Activated naive CD8-positive, alpha-beta T cell (primary cell): Measurements from ENCODE around the gene ESPNL.
"Not testable (repeated sequence)": the region's sequence is repeated elsewhere in the genome, so short reads cannot be mapped to it uniquely, and the experiment has no call there.

Experiments used
- H3K27ac Mint-ChIP-seq: one replicate; pipeline ENCODE4 v1.8.0; 2021; ENCODE audit warnings: mixed read lengths
- H3K27me3 Mint-ChIP-seq: one replicate; pipeline ENCODE4 v1.8.0; 2021; ENCODE audit warnings: mixed read lengths
- H3K36me3 Mint-ChIP-seq: one replicate; pipeline ENCODE4 v1.8.0; 2021; ENCODE audit warnings: mixed read lengths
- H3K4me1 Mint-ChIP-seq: one replicate; pipeline ENCODE4 v1.8.0; 2021; ENCODE audit warnings: low read depth, mixed read lengths
- H3K4me3 Mint-ChIP-seq: one replicate; pipeline ENCODE4 v1.8.0; 2021; ENCODE audit warnings: mild to moderate bottlenecking, mixed read lengths
- H3K9me3 Mint-ChIP-seq: one replicate; pipeline ENCODE4 v1.8.0; 2021; ENCODE audit warnings: low read depth, mixed read lengths

ESPNL gene, protein sequence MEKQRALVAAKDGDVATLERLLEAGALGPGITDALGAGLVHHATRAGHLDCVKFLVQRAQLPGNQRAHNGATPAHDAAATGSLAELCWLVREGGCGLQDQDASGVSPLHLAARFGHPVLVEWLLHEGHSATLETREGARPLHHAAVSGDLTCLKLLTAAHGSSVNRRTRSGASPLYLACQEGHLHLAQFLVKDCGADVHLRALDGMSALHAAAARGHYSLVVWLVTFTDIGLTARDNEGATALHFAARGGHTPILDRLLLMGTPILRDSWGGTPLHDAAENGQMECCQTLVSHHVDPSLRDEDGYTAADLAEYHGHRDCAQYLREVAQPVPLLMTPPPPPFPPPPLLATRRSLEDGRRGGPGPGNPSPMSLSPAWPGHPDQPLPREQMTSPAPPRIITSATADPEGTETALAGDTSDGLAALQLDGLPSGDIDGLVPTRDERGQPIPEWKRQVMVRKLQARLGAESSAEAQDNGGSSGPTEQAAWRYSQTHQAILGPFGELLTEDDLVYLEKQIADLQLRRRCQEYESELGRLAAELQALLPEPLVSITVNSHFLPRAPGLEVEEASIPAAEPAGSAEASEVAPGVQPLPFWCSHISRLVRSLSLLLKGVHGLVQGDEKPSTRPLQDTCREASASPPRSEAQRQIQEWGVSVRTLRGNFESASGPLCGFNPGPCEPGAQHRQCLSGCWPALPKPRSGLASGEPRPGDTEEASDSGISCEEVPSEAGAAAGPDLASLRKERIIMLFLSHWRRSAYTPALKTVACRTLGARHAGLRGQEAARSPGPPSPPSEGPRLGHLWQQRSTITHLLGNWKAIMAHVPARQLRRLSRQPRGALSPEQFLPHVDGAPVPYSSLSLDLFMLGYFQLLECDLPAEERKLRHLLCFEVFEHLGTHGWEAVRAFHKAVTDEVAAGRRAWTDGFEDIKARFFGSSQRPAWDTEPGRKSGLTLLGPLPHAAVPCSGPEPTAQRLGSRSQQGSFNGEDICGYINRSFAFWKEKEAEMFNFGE

DNA sequence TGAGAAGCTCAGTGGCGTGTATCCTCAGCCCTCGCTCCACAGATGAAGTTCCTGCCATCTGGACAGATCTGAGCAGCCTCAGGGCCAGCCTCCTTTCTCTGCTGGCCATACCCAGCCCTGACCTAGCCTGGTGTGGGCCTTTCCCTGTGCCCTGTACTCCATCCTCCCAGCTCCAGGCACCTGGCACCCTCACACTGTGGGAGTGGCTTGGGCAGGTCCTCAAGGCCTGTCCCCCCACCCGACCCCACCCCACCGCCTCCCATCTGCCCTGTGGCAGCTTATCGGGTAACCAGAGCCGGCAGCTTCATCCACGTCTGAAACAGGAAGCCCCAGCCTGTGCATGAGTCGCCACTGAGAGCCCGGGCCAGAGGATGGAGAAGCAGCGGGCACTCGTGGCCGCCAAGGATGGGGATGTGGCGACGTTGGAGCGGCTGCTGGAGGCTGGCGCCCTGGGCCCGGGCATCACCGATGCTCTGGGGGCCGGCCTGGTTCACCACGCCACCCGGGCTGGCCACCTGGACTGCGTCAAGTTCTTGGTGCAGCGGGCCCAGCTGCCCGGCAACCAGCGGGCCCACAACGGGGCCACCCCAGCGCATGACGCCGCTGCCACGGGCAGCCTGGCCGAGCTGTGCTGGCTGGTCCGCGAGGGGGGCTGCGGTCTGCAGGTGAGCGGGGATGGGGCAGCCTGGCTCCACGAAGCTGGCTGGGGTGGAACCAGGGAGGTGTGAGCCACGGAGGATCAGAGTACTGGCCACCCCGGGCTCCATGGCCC lies at the start of gene ESPNL:
Gene ESPNL (plus strand): TSS at position 292 of the 772 bp plus-strand sequence. CDS start 80 bp downstream, at position 372.
- H3K36me3 Mint-ChIP-seq = peaks cover 6% of the 10 kb centered on the region
- H3K27ac Mint-ChIP-seq = peak within 1 kb of the TSS; percentile 41
- no peaks in the 10 kb centered on the region for H3K27me3 Mint-ChIP-seq
- no peaks in the 10 kb centered on the region for H3K4me1 Mint-ChIP-seq
- no peak within 1 kb of the TSS for H3K4me3 Mint-ChIP-seq
- no peaks in the 10 kb centered on the region for H3K9me3 Mint-ChIP-seq

DNA sequence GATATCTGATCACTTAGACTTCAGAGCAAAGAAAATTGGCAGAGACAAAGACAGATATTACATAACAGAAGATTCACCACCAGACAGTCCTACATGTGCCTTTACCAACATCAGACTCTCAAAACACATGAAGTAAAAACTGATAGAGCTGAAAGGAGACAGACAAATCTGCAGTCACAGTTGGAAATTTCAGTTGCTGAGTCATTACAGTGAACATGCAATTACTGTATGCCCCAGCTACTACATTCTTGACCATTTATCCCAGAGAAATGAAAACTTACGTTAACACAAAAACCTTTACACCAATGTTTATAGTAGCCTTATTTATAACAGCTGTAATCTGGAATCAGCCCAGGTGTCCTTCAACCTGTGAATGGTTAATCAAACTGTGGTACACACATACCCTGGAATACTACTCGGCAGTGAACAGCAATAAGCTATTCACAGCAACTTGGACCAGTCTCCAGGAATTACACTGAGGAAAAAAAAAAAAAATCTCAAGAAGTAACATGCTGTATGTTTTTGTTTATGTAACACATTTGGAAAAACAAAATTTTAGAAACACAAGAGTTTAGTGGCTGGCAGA lies 46.9 kb upstream of the ESPNL start:
- Mint-ChIP-seq H3K27ac (no peak overlapping the region), H3K4me1 (peaks cover 4% of the 10 kb centered on the region)

DNA sequence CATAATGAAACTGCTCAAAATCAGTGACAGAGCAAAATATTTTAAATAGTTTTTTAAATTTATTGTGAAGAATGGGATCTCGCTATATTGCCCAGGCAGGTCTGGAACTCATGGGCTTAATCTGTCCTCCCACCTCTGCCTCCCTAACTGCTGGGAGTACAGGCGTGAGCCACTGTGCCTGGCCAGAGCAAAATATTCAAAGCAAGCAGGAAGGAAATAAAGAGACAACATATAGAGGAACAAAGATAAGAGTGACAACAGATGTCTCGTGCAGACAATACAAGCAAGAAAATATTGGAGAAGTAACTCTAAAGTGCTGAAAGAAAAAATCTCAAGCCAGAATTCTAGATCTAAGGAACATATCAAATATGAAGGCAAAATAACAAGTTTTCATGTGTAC lies 44.3 kb upstream of the ESPNL start:
- Mint-ChIP-seq H3K4me3 (no peak overlapping the region), H3K9me3 (peaks cover 3% of the 10 kb centered on the region), H3K4me1 (peaks cover 16% of the 10 kb centered on the region), H3K36me3 (peaks cover 9% of the 10 kb centered on the region), H3K27ac (no peak overlapping the region), H3K27me3 (peaks cover 19% of the 10 kb centered on the region)

More for the DNA sequence above, 46.9 kb upstream of the ESPNL start:
- H3K27me3 Mint-ChIP-seq = peaks cover 19% of the 10 kb centered on the region
- no peaks in the 10 kb centered on the region for H3K9me3 Mint-ChIP-seq
- no peak overlapping the region for H3K4me3 Mint-ChIP-seq
- H3K36me3 Mint-ChIP-seq = peaks cover 4% of the 10 kb centered on the region

DNA sequence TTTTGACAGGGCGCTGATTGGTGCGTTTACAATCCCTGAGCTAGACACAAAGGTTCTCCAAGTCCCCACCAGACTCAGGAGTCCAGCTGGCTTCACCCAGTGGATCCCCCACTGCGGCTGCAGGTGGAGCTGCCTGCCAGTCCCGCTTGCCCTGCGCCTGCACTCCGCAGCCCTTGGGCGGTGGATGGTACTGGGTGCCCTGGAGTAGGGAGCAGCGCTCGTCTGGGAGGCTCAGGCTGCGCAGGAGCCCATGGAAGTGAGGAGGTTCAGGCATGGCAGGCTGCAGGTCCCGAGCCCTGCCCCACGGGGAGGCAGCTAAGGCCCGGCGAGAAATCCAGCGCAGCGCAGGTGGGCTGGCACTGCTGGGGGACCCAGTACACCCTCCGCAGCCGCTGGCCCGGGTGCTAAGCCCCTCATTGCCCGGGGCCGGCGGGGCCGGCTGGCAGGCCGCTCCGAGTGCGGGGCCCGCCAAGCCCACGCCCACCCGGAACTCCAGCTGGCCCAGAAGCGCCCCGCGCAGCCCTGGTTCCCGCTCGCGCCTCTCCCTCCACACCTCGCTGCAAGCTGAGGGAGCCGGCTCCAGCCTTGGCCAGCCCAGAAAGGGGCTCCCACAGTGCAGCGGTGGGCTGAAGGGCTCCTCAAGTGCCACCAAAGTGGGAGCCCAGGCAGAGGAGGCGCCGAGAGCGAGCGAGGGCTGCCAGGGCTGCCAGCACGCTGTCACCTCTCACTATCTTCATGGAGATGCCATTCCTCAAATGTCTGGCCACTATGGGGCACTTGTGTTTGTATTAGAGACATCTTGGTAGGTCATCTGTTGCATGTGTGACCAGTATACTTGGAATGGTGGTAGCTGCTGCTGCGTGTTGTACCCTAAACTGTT lies 42.2 kb upstream of the ESPNL start:
- Mint-ChIP-seq H3K4me1 (peaks cover 30% of the 10 kb centered on the region), H3K36me3 (peaks cover 10% of the 10 kb centered on the region), H3K27me3 (peaks cover 17% of the 10 kb centered on the region)
- not testable (repeated sequence) for H3K9me3 Mint-ChIP-seq, H3K27ac Mint-ChIP-seq, H3K4me3 Mint-ChIP-seq

DNA sequence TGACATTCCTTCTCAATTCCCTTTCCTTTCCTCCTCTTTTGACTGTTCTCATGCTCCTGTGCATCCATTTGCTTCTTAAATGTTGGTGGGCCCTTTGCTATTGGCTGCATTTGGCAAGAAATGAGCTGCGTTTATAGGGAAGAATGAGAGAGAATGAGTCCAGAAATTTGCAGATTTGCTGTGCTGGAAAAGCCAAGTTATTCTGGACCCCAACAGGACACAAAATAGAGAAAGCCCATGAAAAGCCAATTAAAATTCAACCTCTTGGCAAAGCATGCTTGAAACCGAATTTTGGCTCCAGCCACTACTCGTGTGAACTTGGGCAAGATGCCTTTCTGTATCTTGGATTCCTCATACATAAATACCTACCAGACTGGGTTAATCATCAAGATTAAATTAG lies 40.6 kb upstream of the ESPNL start:
- Mint-ChIP-seq H3K36me3 (peaks cover 11% of the 10 kb centered on the region), H3K9me3 (peaks cover 3% of the 10 kb centered on the region), H3K27ac (peak overlapping the region; percentile 93), H3K4me3 (peak overlapping the region; percentile 97), H3K4me1 (peaks cover 39% of the 10 kb centered on the region), H3K27me3 (peaks cover 11% of the 10 kb centered on the region)

DNA sequence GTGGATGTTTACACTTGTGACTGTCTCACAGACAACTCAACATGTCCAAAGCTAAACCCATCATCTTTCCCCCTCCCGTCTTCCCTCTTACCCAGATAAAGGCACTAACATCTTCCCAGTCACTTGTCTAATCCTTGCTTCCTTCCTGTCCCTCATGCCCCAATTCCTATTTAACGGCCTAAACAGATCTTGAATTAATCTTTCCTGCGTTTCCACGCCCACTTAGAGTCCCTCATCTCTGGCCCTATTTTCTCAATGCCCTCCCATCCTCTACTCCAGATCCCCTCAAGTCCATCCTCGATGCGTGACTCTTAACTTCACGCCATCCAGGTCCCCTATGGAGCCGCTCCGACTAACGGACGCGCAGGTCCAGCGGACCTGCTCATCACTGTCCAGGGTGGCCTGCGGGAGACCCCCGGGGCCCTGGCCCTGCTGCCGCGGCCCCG lies 40.0 kb upstream of the ESPNL start:
- peaks cover 11% of the 10 kb centered on the region for H3K27me3 Mint-ChIP-seq
- peak overlapping the region; percentile 97 for H3K4me3 Mint-ChIP-seq
- peaks cover 14% of the 10 kb centered on the region for H3K36me3 Mint-ChIP-seq
- peaks cover 39% of the 10 kb centered on the region for H3K4me1 Mint-ChIP-seq
- peaks cover 3% of the 10 kb centered on the region for H3K9me3 Mint-ChIP-seq
- H3K27ac Mint-ChIP-seq = peak overlapping the region; percentile 93

DNA sequence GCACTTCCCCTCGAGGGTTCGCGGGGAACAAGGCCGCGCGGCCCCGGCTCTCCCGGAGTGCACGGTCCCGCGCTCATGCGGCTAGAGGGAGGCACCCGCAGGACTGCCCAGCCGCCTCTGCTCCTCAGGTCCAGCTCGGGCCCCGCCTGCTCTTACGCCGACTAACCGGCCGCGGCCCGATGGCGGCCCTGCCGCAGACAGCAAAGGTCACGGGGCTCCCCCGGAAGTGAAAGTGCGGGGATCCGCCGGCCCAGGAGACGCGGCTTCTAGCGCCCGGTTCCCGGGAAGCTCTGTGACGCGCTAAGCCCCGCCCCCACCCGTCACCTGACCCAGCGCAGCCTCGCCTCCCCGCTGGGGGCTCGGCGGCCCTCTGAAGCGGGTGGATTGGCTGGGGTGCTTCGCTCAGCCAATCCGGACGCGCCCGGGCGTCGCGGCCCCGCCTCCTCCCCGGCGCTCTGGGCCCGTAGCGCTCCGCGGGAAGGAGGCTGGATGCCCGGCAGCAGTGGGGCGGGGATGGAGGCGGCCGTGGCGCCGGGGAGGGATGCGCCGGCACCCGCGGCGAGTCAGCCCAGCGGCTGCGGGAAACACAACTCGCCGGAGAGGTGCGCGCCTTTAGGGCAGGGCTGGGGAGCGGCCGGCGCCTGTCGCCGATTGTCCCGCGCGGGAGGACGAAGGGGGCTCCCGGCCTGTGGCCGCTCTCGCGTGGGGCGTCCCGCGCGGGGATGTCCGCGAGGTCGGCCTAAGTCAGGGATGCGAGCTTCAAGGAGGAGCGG lies 39.4 kb upstream of the ESPNL start, which contains the start of gene SCLY:
Gene SCLY (plus strand): TSS at position 460 of the 773 bp plus-strand sequence. CDS start 54 bp downstream, at position 514.
- H3K27ac Mint-ChIP-seq = peak within 1 kb of the TSS; percentile 93
- peaks cover 10% of the 10 kb centered on the region for H3K27me3 Mint-ChIP-seq
- H3K36me3 Mint-ChIP-seq = peaks cover 17% of the 10 kb centered on the region
- H3K4me3 Mint-ChIP-seq = peak within 1 kb of the TSS; percentile 97
- peaks cover 39% of the 10 kb centered on the region for H3K4me1 Mint-ChIP-seq
- peaks cover 3% of the 10 kb centered on the region for H3K9me3 Mint-ChIP-seq

DNA sequence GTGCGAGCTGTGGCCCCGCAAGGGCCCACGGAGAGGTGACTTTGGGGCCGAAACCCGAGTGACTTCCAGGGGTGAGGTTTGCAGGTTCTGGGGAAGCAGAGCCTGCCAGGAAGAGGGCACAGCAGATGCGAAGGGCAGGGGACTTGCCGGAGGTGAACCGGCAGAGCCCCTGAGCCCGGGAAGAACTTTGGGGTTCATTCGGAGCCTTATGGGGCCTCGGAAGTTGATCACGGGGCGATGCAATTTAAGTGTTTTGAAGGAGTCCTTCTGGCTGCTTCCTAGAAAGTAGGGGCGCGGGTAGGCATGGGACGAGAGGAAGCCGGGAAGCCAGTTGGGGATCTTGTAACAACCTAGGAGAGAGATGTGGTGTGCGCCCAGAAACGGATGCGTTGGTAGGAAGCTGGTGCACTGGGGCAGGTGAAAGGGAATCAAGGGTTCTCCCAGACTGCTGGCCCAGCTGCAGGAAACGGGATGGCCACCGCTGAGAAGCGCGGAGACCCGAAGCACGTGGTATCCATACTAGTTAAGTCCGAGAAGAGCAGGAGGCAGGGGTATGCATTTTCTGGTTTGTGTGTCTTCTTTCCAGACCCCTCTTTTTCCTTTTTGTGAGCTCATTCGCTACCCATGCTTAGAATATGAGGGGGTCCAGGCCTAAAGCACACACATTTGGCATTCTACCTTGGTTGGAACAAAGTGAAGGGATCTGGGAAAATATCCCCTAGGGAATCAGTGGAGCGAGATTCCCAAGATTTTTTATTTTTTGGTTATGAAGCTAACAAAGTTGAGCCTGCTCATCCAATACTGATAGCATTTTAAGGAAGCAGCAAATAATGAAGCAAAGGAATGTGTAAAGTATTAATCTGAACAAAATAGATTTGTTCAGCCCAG lies 38.6 kb upstream of the ESPNL start:
- H3K4me3 Mint-ChIP-seq = peak overlapping the region; percentile 97
- H3K27me3 Mint-ChIP-seq = peaks cover 7% of the 10 kb centered on the region
- peaks cover 8% of the 10 kb centered on the region for H3K9me3 Mint-ChIP-seq
- peaks cover 24% of the 10 kb centered on the region for H3K36me3 Mint-ChIP-seq
- peaks cover 46% of the 10 kb centered on the region for H3K4me1 Mint-ChIP-seq
- peak overlapping the region; percentile 92 for H3K27ac Mint-ChIP-seq

DNA sequence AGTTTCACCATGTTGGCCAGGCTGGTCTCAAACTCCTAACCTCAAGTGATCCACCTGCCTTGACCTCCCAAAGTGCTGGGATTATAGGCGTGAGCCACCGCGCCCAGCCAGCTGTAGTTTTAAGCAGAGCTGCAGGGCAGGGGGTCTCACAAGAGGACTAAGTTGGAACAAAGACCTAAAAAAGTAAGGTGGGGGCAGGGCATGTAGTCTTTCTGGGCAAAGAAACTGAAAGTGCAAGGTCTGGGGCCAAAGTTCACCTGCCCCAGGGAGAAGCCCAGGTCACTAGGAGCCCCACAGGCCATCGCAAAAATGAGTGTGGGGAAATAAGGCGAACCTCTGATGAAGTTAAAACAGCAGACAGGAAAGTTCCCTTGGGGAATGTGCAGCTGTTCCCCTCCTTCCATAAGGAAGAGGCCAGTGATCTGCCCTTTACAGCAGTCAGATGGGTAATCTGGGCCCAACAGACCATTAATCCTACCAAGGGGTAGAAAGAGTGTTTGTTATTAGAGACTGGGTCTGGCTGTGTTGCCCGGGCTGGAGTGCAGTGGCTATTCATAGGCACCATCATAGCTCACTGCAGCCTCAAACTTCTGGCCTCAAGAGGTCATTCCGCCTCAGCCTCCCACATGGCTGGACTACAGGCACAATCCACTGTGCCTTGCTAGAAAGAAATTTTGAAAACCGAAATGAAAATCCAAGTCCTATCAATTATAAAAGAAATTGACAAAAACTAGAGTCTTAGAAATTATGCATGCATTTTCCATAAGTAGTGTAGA lies 36.5 kb upstream of the ESPNL start:
- peak overlapping the region; percentile 28 for H3K27ac Mint-ChIP-seq

DNA sequence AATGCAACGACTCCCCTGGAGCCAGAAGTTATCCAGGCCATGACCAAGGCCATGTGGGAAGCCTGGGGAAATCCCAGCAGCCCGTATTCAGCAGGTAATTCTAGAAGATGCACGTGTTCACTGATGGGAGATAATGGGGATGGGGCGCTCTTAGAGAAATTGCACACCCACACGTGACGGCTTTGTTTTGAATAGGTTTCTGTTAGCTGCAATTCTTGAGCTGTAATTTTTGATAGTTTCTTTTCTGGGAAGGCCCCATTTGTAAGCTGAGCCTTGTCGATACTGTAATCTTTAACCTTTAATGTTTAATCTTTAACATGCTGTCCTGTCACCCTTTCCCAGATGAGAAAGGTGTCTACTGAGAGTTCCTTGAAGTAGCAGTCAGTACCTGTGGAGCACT lies 35.8 kb upstream of the ESPNL start:
- no peak overlapping the region for H3K4me3 Mint-ChIP-seq
- no peak overlapping the region for H3K27ac Mint-ChIP-seq
- H3K36me3 Mint-ChIP-seq = peaks cover 31% of the 10 kb centered on the region
- H3K9me3 Mint-ChIP-seq = peaks cover 10% of the 10 kb centered on the region
- H3K4me1 Mint-ChIP-seq = peaks cover 63% of the 10 kb centered on the region
- H3K27me3 Mint-ChIP-seq = no peaks in the 10 kb centered on the region

More for the DNA sequence above, 36.5 kb upstream of the ESPNL start:
- Mint-ChIP-seq H3K4me3 (peak overlapping the region; percentile 97), H3K27me3 (no peaks in the 10 kb centered on the region), H3K9me3 (peaks cover 12% of the 10 kb centered on the region), H3K4me1 (peaks cover 59% of the 10 kb centered on the region), H3K36me3 (peaks cover 33% of the 10 kb centered on the region)

DNA sequence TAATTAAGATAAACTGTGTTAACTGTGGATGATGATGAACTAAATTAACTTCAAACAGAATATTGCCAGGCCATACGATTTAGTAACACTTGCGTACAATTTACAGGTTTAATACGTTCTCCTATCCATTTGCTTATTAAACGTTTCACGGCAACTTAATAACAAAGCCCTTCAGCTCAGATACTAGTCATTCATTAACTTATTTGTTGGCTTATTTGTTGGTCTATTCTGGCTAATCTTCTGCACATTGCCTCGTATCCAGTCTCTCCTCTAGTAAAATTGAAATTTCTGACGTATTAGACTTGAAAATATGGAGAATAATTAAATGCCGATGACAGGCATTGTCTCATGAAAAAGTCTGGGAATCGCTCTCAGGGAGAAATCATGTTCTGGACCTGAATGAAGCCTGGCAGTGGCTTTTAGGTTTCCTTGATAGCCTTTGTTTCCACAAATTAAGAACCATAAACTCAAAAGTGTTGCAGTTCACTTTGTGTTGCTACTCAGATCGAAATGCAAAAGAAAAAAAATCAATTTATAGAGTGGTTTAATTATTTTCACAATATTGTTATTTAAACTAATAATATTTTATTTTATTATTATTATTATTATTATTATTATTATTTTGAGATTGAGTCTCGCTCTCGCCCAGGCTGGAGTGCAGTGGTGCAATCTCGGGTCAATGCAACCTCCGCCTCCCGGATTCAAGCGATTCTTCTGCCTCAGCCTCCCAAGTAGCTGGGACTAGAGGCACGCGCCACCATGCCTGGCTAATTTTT lies 34.9 kb upstream of the ESPNL start:
- no peak overlapping the region for H3K27ac Mint-ChIP-seq
- H3K4me3 Mint-ChIP-seq = no peak overlapping the region
- H3K27me3 Mint-ChIP-seq = no peaks in the 10 kb centered on the region
- peaks cover 9% of the 10 kb centered on the region for H3K9me3 Mint-ChIP-seq
- peaks cover 61% of the 10 kb centered on the region for H3K4me1 Mint-ChIP-seq
- peaks cover 30% of the 10 kb centered on the region for H3K36me3 Mint-ChIP-seq
